ENCODE measurements around the gene HIRA.

GRCh38 chr22:19368876-19369275 is 62.7 kb downstream of the HIRA start:
- TF ChIP-seq POLR2AphosphoS5 (IDR thresholded peaks at IDR 0.05) (no peak), CTCF (IDR thresholded peaks at IDR 0.05) (no peak), POLR2A (IDR thresholded peaks at IDR 0.05) (no peak)

All from transverse colon (tissue), 4 donors.